HEK293T (cell line): ENCODE data around the gene NOTCH2.

Experiments used
- ARNT ChIP-seq: fragments of 450-650 bp; IDR thresholded peaks from 2 replicates; pipeline ENCODE4 v1.6.1; 2017; ENCODE audit warnings: mild to moderate bottlenecking
- BHLHE40 ChIP-seq: fragments of 450-650 bp; IDR thresholded peaks from 2 replicates; pipeline ENCODE4 v1.6.1; 2016; ENCODE audit warnings: mild to moderate bottlenecking, moderate library complexity, borderline replicate concordance
- ELF4 ChIP-seq: fragments of 450-650 bp; IDR thresholded peaks from 2 replicates; pipeline ENCODE4 v1.6.1; 2017; ENCODE audit warnings: antibody characterized with exemption
- FOXA1 ChIP-seq: fragments of 450-650 bp; IDR thresholded peaks from 2 replicates; pipeline ENCODE4 v1.6.1; 2016; ENCODE audit warnings: mild to moderate bottlenecking
- FOXM1 ChIP-seq: fragments of 450-650 bp; IDR thresholded peaks from 2 replicates; pipeline ENCODE4 v1.6.1; 2017; ENCODE audit warnings: mild to moderate bottlenecking, borderline replicate concordance
- LEF1 ChIP-seq: fragments of 450-650 bp; IDR thresholded peaks from 2 replicates; pipeline ENCODE4 v1.6.1; 2017; ENCODE audit warnings: mild to moderate bottlenecking, borderline replicate concordance
- NFRKB ChIP-seq: fragments of 450-650 bp; IDR thresholded peaks from 2 replicates; pipeline ENCODE4 v1.6.1; 2016; ENCODE audit warnings: mild to moderate bottlenecking, moderate library complexity
- SP1 ChIP-seq: fragments of 450-650 bp; IDR thresholded peaks from 2 replicates; pipeline ENCODE4 v1.6.1; 2017
- SUZ12 ChIP-seq: fragments of 450-650 bp; IDR thresholded peaks from 2 replicates; pipeline ENCODE4 v1.6.1; 2016; ENCODE audit warnings: mild to moderate bottlenecking
- TARDBP ChIP-seq: fragments of 450-650 bp; IDR thresholded peaks from 2 replicates; pipeline ENCODE4 v1.6.1; 2016
- ZNF384 ChIP-seq: fragments of 450-650 bp; IDR thresholded peaks from 2 replicates; pipeline ENCODE4 v1.6.1; 2016
- TF ChIP-seq, protein P1 (sequence below): fragments of 450-650 bp; IDR thresholded peaks from 2 replicates; pipeline ENCODE4 v1.6.1; 2016

GRCh38 chr1:119891386-119891785, 178.1 kb downstream of the NOTCH2 start:
- TF ChIP-seq TARDBP = no peak
- TF ChIP-seq SUZ12 = no peak
- TF ChIP-seq FOXM1 = no peak
- no peak for TF ChIP-seq ZNF384
- TF ChIP-seq ARNT = no peak
- TF ChIP-seq, protein P1, sequence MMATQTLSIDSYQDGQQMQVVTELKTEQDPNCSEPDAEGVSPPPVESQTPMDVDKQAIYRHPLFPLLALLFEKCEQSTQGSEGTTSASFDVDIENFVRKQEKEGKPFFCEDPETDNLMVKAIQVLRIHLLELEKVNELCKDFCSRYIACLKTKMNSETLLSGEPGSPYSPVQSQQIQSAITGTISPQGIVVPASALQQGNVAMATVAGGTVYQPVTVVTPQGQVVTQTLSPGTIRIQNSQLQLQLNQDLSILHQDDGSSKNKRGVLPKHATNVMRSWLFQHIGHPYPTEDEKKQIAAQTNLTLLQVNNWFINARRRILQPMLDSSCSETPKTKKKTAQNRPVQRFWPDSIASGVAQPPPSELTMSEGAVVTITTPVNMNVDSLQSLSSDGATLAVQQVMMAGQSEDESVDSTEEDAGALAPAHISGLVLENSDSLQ = no peak
- no peak for TF ChIP-seq BHLHE40
- TF ChIP-seq ELF4 = no peak
- TF ChIP-seq SP1 = no peak
- TF ChIP-seq FOXA1 = no peak
- no peak for TF ChIP-seq LEF1
- TF ChIP-seq NFRKB = no peak
